ENCODE results near the gene AMOTL2. TPM values are rescaled to one million over a fixed set of nuclear protein-coding genes. Genes with fewer than 3 reads are reported as not detected.

Gene AMOTL2
- total and polyA plus RNA-seq, 10 of the 15 experiments (the other 5 are each of a cell fraction or from before 2014, with no cell fraction given): 0.20 to 0.33 TPM; not detected in 8

GRCh38 chr3:134381831-134382442, 7.7 kb upstream of the AMOTL2 start:
- no peaks in the 10 kb centered on the region for H3K79me2 ChIP-seq (ENCODE audit: control insufficient read depth, insufficient read depth, low read length)
- no peak for FAIRE-seq
- TF ChIP-seq SUZ12 (IDR thresholded peaks at IDR 0.05; ENCODE audit: unreplicated experiment): no peak
- no peak for TF ChIP-seq ZNF687 (IDR thresholded peaks at IDR 0.05)
- no peak for TF ChIP-seq BRCA1 (IDR thresholded peaks at IDR 0.05; ENCODE audit: low read depth, low read length)
- TF ChIP-seq SMAD1 (IDR thresholded peaks at IDR 0.05; ENCODE audit: low read depth, partially characterized antibody): no peak
- no peak for TF ChIP-seq TARDBP (IDR thresholded peaks at IDR 0.05; ENCODE audit: borderline replicate concordance)
- TF ChIP-seq SMARCA5 (IDR thresholded peaks at IDR 0.05): no peak
- no peak for TF ChIP-seq NR2F1 (conservative IDR thresholded peaks at IDR 0.05)
- no peak for TF ChIP-seq MTA3 (IDR thresholded peaks at IDR 0.05; ENCODE audit: borderline replicate concordance, low read length)
- no peak for TF ChIP-seq CHD1 (IDR thresholded peaks at IDR 0.05; ENCODE audit: low read depth, low read length)
- TF ChIP-seq NBN (IDR thresholded peaks at IDR 0.05): no peak
- TF ChIP-seq SMC3 (IDR thresholded peaks at IDR 0.05; ENCODE audit: borderline replicate concordance, low read length): no peak
- no peak for TF ChIP-seq ATF2 (IDR thresholded peaks at IDR 0.05; ENCODE audit: low read length)
- TF ChIP-seq RB1 (IDR thresholded peaks at IDR 0.05; ENCODE audit: borderline replicate concordance): no peak
- no peak for TF ChIP-seq MYC (IDR thresholded peaks at IDR 0.05; ENCODE audit: insufficient read depth, insufficient read length, insufficient replicate concordance, low read length, severe bottlenecking)
- TF ChIP-seq SKIL (IDR thresholded peaks at IDR 0.05; ENCODE audit: low read depth, poor library complexity, severe bottlenecking): no peak
- no peak for TF ChIP-seq SUPT20H (IDR thresholded peaks at IDR 0.05; ENCODE audit: borderline replicate concordance, control insufficient read depth, low read depth, low read length)

More at GRCh38 chr3:134381831-134382442, 7.7 kb upstream of the AMOTL2 start:
- Histone ChIP-seq H3K9me3 (replicated peaks; ENCODE audit: control insufficient read depth, insufficient read depth, low read length) (peaks cover 2% of the 10 kb centered on the region; the same call in 2 of the 3 replicates), H4K20me1 (ENCODE audit: control insufficient read depth, insufficient read depth) (no peaks in the 10 kb centered on the region), H3K36me3 (ENCODE audit: control insufficient read depth in 2 of 2, insufficient read depth in 2 of 2, low read length in 1 of 2) (no peaks in the 10 kb centered on the region), H3K27me3 (replicated peaks in 1 of 2; ENCODE audit: control insufficient read depth in 2 of 2, insufficient read depth in 2 of 2, low read length in 1 of 2) (no peaks in the 10 kb centered on the region; a peak in 2 of 4 replicates), H3K4me2 (ENCODE audit: control insufficient read depth, insufficient read depth) (no peak overlapping the region), H3K4me3 (no peak overlapping the region), H3K4me1 (ENCODE audit: control insufficient read depth, insufficient read depth, low read length) (no peaks in the 10 kb centered on the region), H3K27ac (ENCODE audit: control insufficient read depth, insufficient read depth) (no peak overlapping the region), H2AFZ (ENCODE audit: control insufficient read depth, low read depth, low read length) (no peak overlapping the region), H3K9ac (ENCODE audit: control insufficient read depth, insufficient read depth, low read length) (no peak overlapping the region)
- DNase-seq (ENCODE audit: low read depth, low spot score) (no peak), ATAC-seq (no peak)
- in situ Hi-C loops (cut with MboI): no loop called here
- ChIA-PET RAD21 (ENCODE audit: unreplicated experiment) (no interaction called here), POLR2A (no interaction called here), CTCF (no interaction called here), SMC1A (ENCODE audit: uncharacterized antibody, unreplicated experiment) (no interaction called here)
- WGBS (ENCODE audit: insufficient coverage, insufficient replicate concordance, low lambda C conversion rate, missing lambda C conversion rate): 57% methylated on average over 8 of the region's 8 CpGs
- no TSS peak for BruUV-seq (replicated peaks)
- intact Hi-C loops (cut with micrococcal nuclease; ENCODE audit: unreplicated experiment): no loop called here
